GM19438 (cell line): ENCODE data around the gene KLC3.

Experiments used
- ATAC-seq: cut with Tn5 transposase; IDR thresholded peaks from one replicate; pipeline ENCODE4 v1.9.1; 2021; ENCODE audit warnings: low read depth; ENCODE audit not compliant: unreplicated experiment

KLC3 gene

DNA sequence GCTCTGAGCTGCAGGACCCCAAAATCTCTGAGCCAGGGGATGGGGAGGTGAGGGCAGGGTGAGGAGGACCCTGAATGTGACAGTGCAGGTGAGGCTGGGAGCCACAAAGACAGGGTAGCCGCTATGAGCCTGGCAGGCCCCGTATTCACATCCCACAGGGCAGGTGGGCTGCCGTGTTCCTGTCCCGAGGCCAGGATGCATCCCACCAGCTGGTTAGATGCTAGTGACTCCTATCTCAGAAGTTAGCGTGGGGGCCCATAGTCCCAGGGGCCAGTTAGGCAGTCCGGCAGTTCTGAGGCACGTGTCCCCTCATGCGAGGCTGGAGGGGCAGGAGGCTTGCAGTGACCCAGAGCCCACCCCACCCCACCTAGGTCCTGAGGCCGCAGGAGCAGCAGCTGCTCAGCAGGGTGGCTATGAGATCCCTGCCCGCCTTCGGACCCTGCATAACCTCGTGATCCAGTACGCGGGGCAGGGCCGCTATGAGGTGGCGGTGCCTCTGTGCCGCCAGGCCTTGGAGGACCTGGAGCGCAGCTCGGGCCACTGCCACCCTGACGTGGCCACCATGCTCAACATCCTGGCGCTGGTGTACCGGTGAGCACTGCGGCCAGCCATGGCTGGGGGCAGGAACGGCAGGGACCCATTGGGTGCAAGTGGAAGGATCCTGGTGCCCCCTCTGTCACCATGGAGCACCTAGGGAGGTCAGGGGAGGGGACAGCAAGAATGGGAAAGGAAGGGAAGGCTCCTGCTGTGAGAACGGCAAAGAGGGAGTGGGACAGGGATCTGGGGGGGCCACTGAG is 7.2 kb downstream of the KLC3 start:
- ATAC-seq: no peak

DNA sequence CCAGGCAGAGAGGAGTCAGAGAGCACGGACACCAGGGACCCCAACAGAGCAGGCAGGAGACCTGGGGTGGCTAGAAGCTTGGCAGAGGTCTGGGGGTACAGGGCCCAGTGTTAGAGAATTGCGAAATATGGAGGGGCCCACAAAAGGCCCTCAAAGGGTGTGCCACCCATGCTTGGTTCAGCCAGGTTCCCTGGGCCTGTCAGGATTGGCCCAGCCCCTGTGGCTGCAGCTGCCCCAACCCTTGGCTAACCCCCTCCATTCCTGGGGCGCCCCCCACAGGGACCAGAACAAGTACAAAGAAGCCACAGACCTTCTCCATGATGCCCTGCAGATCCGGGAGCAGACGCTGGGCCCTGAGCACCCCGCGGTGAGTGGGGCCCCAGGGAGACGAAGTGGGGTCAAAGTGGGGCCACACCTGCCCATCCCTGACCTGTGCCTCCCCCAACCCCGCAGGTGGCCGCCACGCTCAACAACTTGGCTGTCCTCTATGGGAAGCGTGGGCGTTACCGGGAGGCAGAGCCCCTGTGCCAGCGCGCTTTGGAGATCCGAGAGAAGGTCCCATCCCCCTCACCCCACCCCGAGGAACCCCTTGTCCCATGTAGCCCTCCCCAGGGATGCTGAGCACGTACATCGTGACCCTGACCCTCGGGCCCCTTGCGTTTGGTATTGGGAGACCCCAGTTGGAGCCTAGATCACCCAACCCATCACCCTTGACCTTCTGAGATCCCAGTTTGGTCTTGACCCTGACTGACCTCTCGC is 8.0 kb downstream of the KLC3 start:
- no peak for ATAC-seq

DNA sequence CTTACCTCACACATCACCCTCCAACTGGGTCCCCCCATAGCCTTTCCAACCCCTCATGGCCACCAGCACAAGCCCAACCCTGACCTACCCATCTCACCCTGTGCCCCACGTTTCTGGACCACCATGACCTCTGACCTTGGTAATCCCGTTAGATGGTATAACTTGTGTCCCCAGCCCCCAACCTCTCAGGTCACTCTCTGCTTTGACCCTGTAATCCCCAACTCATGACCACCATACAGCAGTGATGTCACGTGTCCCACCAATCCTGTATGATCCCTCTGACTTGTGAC is 8.5 kb downstream of the KLC3 start:
- no peak for ATAC-seq

DNA sequence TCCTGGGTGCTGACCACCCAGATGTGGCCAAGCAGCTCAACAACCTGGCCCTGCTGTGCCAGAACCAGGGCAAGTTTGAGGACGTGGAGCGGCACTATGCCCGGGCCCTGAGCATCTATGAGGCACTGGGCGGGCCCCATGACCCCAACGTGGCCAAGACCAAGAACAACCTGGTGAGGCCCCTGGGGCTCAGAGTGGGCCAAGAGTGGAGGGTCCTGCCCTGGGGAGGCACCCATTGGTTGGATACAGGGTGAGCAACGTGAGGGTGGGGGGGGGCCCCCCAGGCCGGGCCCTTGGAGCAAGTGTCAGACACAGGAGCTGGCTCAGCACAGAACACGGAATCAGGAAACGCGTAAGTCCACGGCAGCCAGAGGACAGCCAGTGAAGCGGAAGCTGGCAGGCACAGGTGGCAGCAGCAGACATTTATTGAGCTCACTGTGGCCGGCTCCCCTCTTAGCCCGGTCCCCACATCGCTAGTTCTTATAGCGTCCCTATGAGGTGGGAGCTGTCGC is 8.9 kb downstream of the KLC3 start:
- no peak for ATAC-seq

DNA sequence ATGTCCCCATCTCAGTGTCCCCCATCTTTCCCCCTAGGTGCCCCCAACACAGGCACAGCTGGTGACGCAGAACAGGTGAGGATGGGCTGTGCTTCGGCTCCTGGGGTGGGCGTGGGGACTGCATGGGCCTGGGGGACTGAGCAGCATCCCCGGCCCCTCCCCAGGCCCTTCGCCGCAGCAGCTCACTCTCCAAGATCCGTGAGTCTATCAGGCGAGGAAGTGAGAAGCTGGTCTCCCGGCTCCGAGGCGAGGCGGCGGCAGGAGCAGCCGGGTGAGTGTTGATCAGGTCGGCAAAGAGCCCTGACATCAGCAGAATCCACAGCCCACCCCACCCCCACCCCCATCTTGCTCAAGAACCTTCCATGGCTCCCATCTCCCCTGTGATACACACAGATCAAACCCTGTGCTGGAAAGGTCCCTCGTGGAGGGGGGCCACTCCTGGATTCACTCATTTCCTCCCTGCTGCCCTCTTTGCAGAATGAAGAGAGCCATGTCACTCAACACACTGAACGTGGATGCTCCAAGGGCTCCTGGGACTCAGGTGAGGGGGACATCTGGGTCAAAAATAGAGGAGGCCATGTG is 10.0 kb downstream of the KLC3 start:
- ATAC-seq: no peak

DNA sequence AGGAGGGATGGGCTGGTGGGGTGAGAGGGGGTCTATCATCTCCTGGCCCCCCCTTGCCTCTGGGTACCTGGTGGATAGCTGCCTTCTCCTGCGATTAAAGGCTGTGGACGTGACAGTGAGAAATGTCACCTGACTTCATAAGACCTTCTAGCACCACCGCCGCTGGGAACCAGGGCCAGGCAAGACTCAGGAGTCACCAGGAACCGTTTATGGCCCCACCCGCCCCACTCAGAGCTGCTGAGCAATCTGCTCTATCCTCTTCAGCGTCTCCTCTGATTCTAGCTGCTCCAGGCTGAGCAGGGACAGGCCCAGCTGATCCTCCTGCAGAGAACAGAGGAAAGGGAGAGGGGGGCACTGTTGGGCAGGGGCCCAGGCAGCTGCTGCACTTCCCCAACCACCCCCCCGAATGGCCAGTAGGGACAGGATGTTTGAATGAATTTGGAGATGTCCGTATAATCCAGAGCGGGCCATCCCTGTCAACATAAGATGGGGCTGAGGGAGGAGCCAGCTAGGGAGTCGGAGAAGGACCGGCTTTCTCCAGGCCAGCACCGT is 10.9 kb downstream of the KLC3 start:
- no peak for ATAC-seq

DNA sequence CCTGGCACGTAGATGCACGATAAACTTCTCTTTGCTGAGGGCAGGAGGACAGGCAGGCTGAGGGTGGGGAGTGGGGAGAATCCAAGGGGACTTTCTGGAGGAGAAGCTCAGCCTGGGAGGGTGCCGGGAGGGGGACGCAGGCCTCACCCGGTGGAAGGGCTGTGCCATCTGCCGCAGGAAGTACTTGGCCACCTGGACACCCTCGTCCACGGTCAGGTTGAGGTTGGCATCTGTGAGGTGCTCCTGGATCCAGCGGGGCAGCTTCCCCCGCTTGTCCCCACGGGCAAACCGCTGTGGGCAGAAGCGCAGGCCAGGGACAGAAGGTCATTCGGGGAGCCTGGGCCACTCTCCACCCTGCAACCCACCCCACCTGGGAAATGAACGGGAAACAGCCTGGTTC is 11.5 kb downstream of the KLC3 start:
- ATAC-seq: no peak

DNA sequence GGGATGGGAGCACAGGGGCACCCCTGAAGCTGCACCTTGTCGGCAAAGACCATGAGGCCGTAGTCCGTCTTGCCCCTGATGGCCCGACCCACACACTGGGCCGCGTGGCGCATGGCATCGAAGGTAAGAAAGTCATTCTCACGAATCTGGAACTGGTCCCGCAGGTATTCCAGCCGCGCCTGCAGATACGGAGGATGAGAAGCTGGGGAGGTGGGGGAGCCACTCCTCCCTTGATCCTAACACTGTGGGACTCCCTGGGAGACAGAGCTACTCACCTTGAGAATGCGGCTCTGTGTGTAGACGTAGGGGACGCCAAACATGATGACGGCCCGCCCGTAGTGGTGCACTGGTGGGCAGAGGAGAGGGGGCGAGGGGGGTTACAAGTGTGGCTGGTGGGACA is 11.9 kb downstream of the KLC3 start:
- ATAC-seq: no peak

DNA sequence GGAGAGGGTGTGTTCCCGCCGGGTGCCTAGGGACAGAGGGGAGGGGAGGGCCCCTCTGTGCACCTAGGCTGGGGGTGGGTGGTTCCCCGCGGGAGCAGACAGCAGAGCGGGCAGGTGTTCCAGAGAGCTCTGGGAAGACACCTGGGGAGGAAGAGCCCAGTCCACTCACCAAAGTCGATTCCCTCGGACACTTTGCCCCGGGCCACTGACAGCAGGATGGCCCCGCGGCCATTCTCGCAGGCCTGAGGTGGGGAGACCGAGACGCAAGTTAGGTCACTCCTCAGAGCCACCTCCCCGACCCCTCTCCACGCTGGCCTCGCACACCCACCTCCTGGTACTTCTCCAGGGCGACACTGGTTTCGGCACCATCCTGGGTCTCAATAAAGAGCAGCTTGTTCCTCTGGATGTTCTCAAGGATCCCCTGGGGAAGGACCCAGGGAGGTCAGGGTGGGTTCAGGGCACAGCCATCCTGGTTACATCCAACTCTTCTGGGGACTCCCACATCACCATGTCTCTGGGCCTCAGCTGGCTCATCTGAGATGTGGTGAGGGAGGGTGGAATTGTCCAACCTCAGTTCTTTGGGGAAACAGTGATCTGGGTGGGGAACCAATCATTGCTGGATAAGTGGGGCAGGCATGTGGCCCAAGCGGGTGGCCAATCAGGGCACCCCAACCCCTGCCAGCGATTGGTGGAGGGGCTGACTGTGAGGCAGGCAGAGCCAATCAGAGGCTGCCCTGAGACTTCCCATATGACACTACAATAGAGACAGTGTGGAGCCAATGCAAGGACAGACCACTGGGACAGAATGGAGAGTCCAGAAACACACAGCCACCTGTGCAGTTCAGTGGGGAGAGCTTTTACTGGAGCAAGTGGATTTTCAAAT is 12.6 kb downstream of the KLC3 start:
- no peak for ATAC-seq

DNA sequence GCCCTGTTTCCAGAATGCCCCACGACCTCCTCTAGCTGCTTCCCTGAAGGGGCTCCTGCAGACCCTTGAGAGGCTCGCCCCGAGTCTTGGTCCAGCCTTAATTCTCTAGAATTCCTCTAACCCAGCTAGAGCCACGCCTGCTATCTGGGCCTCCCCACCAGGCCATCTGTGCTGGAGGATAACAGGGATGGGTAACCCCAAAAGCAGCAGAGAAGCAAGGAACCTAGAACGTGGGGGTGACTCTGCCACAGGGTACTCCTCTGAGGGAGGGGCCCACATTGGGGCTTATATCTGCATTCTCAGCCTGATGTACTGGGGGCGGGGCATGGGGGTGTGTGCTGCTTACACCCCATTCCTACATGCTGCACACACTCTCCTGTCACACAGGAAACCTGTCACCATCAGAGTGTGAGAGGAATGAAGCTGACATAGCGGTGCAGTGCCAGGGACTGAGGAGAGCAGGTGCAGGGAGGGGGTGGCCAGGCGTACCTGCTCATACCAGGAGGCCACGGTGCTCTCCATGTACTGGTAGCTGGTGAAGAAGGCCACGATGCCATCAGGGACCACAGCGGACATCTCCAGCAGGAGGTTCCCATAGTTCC is 13.8 kb downstream of the KLC3 start:
- ATAC-seq: no peak

DNA sequence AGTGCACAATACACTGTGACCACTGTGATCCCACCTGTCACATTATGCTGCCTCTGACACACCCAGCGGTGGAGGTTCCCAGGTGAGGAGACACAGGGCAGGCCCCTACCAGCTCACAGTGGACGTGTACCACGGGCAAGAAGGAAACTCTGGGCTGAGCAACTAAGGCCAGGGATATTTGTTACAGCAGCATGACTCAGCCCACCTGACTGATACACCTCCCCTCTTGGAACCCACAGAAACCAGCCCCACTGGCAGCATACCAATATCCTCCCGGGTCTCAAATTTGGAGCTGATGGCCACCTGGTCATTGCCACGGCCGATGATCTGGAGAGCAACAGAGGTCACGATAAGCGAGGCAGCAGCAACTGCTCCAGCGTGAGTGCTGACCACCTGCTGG is 14.9 kb downstream of the KLC3 start:
- ATAC-seq: no peak

DNA sequence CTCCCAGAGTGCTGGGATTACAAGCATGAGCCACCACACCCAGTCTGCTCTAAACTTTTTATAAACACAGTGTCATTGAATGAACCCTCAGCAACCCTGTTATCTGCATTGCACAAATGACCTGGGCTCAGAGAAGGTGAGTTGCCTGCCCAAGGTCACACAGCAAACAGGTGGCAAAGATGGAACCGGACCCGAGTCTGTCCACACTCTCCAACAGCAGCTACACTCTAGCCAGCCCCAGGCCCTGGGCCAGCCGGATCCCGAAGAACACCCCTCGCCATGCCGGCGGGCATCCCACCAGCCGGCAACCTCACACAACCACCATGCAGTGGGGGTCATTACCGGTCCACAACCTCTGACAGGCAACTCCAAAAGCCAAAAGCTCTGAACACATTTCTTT is 15.4 kb downstream of the KLC3 start:
- no peak for ATAC-seq

DNA sequence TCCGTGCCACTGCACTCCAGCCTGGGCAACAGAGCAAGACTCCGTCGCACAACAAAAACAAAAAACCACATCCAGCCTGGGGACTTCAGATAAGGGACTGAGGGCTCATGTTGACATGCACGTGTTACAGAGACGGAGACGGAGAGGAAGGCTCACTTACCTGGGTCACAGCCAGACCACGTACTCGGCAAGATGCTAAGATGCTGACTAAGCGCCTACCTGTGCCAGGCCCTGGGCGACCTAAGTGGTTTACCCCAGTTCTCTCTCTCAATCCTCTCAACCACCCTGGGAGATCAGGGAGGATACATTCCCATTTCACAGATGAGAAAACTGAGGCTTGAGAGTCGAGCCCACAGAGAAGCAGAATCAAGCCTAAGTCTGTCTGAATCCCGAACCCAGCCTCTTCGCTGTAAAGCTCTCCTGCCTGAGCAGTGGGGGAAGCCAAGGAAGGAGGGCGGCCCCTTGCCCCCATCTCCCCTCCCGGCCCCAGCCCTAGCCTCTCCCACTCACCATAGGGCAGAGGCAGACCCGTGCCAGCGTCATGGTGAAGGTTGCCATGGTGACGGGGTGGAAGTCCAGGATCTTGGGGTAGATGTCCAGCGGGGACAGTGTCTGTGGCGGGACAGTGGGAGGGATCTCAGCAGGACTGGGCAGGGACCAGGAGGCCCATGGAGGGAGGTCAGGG is 16.4 kb downstream of the KLC3 start:
- ATAC-seq: no peak

DNA sequence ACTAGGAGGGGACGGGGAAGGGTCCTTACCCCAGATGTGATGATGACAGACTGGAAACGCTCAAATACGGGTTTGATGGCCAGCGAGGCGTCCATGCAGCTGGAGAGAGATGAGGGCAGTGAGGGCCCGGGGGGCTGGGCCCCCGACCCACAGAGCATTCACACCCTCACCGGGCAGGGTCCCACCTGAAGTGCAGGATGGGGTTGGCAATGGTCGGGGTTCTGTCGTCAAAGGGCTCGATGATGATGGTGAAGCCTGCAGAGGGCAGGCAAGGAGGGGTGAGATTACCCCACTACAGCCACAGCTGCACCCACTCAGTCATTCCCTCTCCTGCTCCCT is 16.9 kb downstream of the KLC3 start:
- ATAC-seq: no peak

DNA sequence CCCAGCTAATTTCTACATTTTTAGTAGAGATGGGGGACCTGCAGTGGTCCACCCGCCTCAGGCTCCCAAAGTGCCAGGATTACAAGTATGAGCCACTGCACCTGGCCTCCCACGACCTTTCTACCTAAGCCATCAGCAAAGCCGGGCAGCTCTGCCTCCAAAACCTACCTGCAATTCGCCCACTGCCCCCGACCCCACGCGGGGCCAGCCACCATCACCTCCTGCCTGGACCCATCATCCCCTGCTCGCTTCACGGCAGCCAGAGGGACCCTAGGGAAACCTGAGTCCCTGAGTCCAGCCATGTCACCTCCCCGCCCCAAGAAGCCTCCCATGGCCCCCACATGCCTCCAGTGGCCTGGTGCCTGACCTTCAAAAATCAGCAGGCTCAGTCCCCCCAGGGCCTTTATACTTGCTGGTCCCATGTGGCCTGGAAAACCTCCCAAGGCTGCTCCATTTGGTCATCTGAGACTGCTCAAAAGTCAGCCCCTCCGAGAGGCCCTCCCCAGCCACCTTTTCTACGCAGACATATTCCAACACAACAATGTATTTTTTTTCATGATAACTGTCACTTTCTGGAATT is 17.8 kb downstream of the KLC3 start:
- no peak for ATAC-seq

DNA sequence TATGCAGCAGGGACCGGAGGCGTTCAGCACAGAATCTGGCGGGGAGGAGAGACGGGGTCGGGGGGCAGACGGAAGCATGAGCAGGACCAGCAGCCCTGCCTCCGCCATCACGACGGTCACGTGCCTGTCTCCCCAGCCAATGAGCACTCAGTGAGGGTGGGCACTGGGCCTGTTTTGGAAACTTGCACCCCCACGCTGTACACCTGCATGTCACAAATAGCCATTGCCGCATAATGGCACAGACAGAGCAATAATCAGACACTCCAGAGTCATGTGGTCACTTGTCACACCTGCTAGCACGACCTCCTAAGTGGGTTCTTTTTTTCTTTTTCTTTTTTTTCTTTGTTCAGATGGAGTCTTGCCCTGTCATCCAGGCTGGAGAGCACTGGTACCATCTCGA is 21.1 kb downstream of the KLC3 start:
- ATAC-seq: no peak

DNA sequence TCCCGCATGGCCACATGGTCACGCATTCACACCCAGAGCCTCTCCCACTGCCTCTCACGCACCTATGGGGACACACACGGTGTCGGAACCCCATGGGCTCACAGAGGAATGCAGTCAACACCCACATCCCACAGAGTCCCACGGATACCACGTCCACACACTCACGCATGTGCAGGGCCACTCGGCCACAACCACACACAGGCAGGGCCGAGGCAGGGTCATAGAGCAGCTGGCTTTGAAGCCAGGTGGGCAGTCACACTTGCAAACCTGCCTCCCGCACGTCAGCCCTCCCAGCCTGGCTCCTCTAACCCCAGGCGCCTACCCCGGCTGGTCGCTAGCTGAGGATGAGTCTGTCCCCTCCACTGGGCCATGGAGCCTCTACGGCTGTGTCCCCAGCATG is 21.7 kb downstream of the KLC3 start:
- ATAC-seq: no peak

DNA sequence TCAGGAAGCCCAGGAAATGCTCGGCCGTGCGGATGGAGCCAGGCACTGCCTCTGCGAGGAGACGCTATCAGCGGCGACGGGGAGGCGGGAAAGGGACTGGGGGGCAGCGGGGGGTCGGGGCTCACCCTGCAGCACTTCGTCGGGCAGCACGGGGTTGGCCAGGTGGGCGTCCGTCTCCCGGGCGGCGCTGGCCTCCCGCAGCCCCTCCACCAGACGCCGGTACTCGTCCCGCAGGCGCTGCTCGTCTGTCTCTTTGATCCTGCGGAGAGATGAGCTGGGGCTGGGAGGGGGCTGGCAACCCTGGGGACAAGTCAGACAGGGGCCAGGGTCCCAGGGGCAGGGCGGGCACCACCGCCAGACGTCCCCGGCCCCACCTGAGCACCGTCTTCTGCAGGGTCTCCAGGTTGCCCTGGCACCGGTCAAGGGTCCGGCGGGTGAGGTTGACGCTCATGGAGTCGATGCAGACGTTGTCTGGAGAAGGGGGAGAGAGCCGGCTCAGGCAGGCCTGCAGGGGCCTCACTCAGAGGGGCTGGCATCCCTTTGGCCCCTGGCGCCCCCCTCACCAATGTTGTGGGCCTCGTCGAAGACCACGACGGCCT is 23.4 kb downstream of the KLC3 start:
- ATAC-seq: no peak

DNA sequence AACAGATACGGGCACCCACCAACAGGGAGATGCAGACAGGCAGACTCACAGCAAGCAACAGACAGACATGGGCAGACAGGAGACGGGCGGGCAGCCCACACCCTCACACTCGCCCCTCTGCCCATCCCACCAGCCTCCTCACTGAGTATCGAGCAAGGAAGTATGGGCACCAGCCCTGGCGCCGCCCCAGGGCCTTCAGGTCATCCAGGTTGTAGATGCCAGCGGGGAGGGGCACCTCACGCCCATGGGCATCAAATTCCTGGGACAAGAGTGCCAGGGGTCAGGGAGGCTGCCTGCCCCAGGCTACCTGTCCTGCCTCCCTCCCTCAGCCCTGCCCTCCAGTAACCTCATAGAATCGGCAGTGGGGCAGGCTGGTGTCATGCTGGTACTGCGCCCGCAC is 24.1 kb downstream of the KLC3 start:
- ATAC-seq: no peak
